PC-3 (cell line): Measurements from ENCODE around the gene SAMD14. TPM values are rescaled to one million over a fixed set of nuclear protein-coding genes. Genes with fewer than 3 reads are reported as not detected.

ENCODE experiments used
- total RNA-seq: library from RNA; depleted of rRNA; stranded (reverse); fragments of >200 nt; gene quantifications from 2 replicates; pipeline ENCODE4 v1.2.3, GENCODE V29; 2014; rRNA removed

SAMD14 gene
- total RNA-seq, 1 experiment from 2014 or later: 0.11 TPM

Other genes with a start within 250 kb of the SAMD14 start
- 0.35 and 0.44 TPM in 2 replicates for gene DLX4, start 161.0 kb downstream of the SAMD14 start, total RNA-seq
- gene DLX3, start 134.9 kb downstream of the SAMD14 start, total RNA-seq: 0.18 and 0.23 TPM in 2 replicates
- 598 and 763 TPM in 2 replicates for gene ITGA3, start 74.0 kb downstream of the SAMD14 start, total RNA-seq
- 31.9 and 37.6 TPM in 2 replicates for gene PDK2, start 34.8 kb downstream of the SAMD14 start, total RNA-seq
- gene PPP1R9B, start 20.5 kb upstream of the SAMD14 start, total RNA-seq: 67.7 and 95.0 TPM in 2 replicates
- gene SGCA, start 35.8 kb upstream of the SAMD14 start, total RNA-seq: not detected in 2 replicates
- gene COL1A1, start 71.5 kb upstream of the SAMD14 start, total RNA-seq: 30.6 and 56.2 TPM in 2 replicates
- 5.6 and 6.9 TPM in 2 replicates for gene TMEM92, start 144.3 kb upstream of the SAMD14 start, total RNA-seq
- 53.5 and 54.3 TPM in 2 replicates for gene XYLT2, start 216.0 kb upstream of the SAMD14 start, total RNA-seq
- 168 and 173 TPM in 2 replicates for gene MRPL27, start 243.0 kb upstream of the SAMD14 start, total RNA-seq
- gene EME1, start 243.1 kb upstream of the SAMD14 start, total RNA-seq: 20.0 and 28.0 TPM in 2 replicates